A549 (cell line): ENCODE data around the gene YAF2.

ENCODE experiments used
- SMC3 ChIP-seq: fragments of >200 bp; sonication (Bioruptor Twin); formaldehyde crosslinking; IDR thresholded peaks from 3 replicates; pipeline ENCODE4 v1.6.1; 2018; ENCODE audit warnings: inconsistent platforms
- ZFP36 ChIP-seq: fragments of 450-650 bp; IDR thresholded peaks from 2 replicates; pipeline ENCODE4 v1.6.1; 2014; ENCODE audit warnings: borderline replicate concordance; ENCODE audit not compliant: partially characterized antibody

DNA sequence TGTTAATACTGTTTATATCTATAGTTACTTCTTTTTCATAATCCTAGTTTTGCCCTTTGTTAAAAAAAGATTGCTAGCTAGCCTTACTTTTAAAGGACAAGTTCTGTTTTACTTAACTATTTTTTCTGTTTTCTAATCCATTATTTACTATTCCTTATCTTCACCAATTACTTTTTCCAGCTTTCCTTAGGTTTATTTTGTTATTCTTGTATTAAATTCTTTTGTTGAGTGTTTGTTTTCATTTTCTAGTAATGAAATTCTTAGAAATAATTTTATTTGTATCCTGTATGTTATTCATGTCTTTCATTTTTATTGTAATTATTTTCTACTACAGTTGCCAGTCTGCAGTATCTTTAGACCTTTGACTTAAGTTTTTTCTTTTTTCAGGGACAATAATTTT, 47.7 kb downstream of the YAF2 start:
- no peak for TF ChIP-seq ZFP36
- no peak for TF ChIP-seq SMC3
